Activated T-cell treated with anti-CD3 and anti-CD28 coated beads, Interleukin-2, amount 50 U/mL, for 1 hour (primary cell): ENCODE measurements around the gene FHL2.

Experiments used
- DNase-seq: peaks from one replicate; pipeline ENCODE4 v3.0.0-alpha.2; 2020

FHL2 gene

DNA sequence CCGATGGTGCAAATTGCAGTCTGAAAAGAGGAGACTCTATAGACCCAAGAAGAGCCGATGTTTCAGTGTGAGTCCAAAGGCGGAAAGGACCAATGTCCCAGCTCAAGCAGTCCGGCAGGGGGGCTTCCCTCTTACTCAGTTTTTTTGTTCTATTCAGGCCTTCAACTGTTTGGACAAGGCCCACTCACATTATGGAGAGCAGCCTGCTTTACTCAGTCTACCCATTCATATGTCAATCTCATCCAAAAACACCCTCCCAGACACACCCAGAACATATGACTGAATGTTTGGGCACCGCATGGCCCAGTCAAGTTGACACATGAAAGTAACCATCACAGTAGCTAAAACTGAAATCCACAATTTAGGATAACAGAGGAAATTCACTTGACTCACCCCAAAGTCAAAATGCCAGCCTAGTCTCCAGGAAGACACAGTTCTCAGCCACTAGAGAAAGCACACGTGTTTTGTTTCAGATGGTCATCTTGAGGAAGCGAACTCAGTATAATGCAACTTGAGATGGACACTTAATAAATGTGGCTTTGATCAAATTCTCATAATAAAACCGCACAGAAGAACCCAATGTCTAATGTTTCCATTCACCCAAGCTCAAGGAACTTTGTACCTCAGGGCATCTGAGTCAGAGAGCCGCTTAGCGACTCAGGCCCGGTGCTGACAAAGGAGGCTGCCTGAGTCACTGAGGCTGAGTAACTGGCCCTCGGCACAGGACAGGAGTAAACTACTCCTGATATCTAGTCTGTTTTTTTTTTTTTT, 2.4 kb downstream of the FHL2 start:
- DNase-seq: no peak

DNA sequence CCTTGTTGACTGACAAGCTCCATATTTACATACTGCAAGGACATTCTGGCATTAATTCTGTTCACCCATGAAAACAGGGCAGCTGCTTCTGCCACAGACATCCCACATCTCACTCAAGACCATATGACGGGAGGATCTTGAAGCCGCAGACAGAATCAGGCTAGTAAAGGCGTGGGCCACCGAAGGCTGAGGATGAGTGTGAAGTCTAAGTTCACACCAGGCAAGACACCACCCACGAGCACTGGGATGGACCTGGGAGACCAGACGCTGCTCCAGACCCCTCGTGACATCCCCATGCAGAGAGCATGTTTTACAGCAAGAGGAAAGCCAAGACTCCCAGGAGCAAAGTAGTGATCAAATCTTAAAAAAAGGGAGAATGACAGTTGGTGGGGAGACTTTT, 3.2 kb downstream of the FHL2 start:
- DNase-seq: no peak

DNA sequence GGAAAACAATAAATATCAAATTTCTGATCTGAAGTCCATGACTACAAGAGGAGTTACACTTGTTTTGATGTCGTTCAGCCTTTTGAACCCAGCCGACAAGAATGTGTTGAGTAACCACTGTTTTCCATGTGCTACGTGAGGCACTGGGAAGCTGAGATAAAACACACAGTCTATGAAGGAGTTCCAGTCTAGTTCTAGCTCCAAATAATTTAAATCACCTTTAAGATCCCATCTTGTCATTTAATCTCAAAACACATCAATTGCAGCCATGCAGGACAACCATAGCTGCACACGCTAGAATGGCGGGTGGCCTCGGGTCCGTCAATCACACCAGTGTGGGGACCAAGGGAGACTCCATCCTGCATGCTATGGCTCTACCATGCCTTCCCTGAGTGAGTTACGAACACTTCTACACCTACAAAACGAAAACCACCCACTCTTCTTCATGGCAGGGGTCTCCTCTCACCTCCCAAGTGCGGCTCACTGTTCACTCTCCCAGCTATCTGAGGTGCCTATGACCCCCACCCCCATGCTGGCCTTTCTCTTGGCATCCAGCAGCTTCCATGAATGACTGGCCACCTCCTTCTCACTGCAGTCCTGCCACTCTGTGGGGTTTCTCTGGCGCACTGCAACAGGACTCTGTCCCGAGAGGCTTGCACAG, 3.8 kb downstream of the FHL2 start:
- no peak for DNase-seq

DNA sequence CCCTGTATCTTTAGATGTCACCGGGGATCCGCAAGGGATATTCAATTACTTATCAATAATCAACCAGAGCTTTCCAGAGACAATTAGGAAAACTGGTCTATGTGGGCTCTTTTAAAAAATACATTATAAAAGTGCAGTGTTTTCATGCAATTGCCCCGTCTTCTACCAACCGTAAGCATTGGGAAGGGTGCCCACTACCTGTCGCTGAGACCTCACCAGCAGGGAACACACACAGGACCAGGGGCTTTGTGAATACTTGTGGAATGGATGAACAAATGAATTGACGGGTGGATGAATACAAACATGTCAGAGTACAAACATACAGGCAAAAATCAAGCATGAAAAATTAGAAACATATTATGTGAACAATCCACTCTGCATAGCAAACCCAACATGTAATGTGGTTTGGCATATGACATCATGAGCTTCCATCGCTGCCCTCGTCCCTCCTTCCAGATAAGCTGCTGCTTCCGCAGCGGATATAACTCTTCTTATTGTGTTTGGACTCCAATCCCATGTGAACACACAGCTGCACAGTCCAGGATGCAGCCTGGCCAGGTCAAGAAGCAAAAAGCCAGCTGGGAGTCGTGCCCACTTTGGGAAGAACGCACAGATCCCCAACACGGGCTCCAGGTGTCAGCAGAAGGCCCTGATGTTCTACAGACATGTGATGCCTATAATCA, 5.3 kb downstream of the FHL2 start:
- DNase-seq: no peak

DNA sequence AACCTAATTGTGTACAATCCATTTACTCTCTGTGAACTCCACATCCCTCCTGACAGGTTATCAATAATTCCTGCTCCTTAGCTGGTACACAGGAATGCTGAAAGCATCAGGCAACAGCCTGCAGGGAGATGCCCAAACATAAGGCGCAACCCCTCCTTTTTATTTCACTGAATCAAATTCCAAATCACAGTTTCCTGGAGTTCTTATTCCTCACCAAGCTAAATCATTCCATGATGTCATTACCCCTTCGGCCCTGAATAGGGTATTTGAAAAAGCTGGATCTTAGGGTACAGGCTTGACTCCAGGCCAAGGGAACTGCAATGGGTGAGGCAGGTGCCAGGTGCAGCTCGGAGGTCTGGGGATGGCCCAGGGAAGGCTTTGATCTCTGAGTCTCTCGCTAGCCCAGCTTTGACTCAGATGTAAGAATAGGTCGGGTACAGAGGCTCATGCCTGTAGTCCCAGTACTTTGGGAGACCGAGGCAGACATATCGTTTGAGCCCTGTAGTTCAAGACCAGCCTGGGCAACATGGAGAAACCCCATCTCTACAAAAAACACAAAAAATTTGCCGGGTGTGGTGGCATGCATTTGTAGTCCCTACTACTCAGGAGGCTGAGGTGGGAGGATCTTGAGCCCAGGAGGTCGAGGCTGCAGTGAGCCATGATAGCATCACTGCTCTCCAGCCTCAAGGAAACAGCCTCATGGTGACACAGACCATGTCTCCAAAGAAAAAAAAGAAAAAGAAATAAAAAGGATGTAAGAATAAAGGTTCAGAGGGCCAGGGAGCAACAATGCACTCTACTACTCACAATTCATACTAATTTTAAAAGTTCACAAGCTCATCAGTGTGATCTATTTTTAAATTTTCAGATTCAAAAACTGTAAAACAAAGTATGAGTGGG, 6.8 kb downstream of the FHL2 start:
- DNase-seq: no peak

DNA sequence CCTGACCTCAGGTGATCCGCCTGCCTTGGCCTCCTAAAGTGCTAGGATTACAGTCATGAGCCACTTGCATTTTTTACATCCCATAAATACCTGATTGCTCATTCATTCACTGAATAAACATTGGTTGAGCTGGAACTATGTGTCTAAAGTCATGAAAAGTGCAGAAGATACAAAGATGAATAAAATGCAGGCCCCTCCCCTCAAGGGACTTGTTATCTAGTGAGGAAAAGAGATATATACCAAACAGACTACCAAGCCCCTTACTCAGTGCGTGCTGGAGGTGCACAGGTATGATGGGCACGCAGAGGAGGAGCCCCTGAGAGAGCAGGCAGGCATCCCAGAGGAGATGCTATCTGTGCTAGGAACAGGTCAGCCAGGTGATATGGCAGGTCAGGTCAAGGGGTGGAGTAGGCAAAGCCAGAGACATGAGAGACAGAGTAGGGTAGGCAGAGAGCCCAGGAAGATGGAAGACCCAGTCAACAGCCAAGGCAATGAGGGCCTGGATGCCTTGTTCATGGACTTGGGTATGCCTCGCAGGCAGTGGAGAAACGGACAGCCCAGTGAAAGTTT, 7.7 kb downstream of the FHL2 start:
- no peak for DNase-seq

DNA sequence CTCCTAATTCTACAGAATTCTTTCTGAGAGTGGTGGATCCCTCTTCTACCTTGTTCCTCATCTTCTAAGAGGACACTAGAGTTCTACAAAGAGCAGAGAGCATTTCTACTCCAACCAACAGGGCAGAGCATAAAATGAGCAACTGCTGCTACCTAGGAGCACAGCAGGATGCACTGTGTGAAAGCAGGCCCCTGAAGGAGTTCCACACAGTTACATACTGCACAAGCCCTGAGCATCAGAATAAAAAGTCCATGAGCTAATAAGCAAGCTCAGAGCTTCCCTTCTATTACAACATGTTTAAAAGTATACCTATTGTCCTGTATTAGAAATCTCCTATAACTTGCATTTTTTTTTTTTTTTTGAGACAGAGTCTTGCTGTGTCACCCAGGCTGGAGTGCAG, 8.4 kb downstream of the FHL2 start:
- DNase-seq: no peak

DNA sequence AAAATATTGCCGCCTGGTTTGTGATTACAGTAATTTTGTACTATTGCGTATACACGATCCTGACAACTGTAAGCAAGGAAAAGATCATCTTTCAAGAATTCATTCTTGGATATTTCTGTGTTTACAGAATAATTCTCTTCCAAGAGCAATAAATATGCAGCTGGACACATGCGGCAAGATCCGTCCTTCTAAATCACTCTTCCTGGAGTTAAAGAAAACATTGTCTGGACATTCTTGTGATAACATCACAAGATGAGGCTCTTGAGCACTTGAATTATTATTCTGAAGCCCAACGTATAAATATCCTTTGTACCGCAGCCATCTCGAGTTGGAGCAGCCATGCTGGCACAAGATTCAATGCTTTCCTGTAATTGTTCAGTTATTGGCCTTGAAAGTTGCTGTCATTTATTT, 9.9 kb downstream of the FHL2 start:
- no peak for DNase-seq

DNA sequence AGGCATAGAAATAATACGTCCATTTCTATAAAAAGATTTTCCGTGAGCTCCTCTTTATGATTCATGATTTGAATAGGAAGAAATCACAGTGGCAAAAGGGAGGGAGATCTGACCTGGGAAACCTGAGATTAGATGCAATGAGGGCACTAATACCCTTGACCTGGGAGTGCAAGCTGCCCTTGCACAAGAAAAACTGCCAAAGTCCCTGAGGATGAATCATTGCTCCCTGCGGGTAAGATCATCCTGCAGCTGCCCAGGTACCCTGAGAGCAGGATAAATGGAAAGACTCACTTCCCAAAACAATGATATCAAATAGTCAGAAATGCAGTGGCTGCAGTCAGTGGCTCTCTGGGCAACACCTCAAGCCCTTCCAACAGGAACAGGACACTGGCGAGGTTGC, 11.6 kb downstream of the FHL2 start:
- no peak for DNase-seq

DNA sequence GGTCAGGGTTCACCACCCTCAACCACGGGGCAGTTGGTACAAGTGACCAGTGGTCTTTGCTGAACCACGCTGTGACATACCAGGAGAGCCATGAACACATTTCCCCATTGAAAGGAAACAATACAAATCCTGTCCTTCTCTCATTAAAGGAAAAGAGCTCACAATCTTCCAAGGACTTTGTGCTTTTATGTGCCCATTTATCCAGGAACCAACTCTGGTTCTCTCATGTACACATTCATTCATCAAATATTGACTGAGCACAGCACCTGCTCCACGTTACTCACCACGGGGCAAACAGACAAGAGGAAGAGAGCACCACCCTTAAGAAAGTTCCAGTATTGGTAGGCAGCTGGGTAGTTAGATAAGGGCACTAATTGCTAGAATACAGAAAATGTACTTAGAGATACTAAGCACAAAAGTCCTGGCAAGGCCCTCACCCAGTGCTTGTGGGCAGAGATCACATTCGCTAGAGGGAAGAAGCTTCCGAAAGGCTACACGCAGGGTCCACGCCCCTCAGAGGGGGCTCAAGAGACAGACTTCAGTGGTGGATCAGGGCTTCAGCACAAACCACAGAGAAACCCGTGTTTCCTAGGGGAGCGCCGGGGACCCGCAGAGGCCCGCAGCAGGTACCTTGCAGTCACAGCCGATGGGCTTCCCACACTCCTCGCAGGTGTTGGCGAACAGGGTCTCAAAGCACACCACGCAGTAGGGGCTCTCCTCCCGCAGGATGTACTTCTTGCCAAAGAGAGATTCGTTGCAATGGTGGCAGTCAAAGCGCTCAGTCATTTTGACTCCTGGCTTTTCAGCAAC, 12.9 kb downstream of the FHL2 start:
- no peak for DNase-seq

DNA sequence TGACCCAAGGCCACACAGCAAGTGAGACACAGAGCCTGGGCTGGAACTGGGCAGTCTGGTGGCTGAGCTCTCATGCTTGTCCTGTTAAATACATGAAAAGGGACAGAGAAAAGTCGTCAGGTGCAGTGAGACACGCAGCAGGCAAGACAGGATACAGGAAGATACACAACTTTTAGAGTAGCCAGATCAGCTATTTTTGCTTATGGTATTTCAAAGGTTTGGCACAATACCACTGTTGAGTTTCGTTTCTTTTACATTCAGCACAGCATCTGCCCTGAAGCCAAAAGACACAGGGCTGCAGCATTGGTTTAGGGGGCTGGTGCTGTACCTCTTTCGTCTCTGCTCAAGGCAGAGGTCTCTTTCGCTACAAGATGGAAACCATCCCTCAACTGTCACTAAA, 14.0 kb downstream of the FHL2 start:
- no peak for DNase-seq

DNA sequence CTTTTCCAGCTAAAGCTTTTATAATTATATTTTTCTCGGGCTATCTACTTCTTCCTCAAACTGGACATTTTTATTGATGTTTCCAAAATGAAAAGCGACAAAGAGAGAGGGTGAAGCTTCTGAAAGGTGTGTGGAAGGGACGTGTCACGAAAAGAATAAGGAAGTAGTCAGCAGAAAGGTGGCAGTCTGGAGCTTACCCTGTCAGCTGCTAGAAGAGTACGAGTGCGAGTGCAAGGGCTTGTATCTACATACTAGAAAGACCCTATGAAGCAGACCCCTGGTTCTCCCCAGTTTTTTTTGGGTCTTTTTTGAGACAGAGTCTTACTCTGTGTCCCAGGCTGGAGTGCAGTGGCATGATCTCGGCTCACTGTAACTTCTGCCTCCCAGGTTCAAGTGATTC, 14.6 kb downstream of the FHL2 start:
- DNase-seq: no peak

DNA sequence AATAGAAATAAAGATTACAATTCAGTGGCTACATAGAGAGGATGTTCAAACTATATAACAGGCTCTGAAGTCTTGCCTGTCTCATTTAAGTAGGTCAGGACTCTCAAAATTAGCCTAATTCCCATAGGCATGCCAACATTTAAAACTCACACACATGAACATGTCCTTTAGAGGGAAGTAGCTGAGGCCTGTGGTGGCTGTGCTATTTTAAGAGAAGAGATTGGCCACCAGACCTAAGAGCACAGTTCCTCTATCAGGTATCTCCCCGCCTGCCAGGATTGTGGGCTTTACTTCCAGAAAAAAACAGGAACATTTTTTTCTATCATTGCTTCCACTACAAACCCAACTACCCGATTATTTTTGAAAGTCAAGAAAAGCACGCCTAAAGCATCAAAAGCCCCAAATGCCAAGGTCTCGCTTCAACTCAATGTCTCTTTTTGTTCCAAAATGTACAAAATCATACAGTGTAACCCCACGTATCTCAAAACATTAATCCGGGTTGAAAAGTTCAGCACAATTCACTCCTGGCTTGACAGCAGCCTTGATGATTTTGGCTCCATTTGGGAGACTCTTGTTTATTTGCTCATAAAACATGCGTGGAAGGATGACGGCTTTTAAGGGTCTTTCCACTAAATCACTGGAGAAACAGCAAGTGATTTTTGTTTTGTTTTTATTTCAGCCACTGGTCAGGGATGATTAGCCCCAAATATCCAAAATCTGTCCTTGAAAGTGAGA, 15.3 kb downstream of the FHL2 start:
- DNase-seq: no peak

DNA sequence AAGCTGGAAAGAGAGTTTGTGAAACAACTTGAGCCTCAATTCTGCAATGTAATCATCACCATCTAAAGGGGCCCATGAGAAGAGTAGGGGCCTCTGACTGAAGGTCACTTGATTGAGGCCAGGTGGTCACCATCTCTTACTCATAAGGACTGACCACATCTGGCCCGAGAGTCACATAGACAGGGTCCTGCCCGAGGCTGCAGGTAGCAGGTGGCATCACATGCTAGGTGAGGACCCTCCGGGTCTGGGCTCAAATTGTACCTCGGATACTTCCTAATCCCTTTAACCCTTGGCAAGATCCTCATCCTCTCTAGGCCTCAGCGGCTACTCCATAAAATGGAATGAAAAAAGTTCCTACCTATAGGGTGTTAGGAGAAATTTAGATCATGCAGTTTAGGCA, 16.7 kb downstream of the FHL2 start:
- DNase-seq: no peak

DNA sequence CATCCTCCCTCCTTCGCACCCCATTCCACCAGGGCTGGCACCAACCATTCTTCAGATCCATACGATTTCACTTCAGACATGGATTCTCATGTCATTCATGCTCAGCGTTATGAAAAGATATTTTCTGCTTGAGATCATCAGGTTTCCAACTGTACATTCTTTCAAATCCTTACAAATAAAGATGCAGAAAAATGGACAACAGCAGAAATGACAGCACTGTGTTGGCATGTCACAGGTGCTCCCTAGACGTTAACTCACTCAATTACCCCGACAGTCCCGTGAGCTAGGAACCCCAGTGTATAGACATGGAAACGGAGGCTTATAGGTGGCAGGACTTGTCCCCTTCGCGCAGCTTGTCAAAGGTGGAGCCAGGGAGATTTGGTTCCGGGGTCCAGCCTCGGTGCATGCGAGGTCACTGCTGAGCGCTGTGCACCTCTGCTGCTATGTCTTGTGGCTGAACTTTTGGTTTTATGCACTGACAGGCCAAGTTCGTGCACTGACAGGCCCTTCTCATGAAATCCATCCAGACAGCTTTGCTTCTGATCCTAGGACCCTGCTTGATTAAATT, 17.7 kb downstream of the FHL2 start:
- DNase-seq: no peak

DNA sequence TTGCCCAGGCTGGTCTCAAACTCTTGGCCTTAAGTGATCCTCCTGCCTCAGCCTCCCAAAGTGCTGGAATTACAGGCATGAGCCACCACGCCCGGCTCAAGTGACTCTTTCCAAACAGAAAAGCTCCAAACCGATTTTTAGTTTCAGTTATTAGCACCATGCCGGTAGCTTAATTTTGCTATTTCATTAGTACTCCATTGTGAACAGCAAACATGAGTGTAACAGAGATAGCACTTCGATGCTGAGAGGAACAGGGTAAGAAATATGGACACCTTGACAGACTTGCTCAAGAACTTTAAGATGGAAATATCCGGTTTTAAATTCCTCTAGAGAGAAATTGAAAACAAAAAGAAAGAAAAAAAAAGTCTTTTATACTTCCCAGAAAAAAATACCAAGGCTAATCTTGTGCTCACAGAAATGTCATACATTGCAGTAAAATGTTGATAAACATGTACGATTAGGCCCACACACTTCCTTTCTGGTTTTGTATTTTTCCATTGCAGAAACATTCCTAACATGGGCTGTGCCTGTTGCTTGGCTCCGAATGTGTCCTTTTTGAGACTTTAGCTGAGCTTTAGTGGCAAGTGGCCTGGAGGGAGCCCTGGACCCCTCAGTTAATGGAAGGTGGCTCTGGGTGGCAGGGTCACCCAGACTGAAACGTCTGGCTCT, 18.3 kb downstream of the FHL2 start:
- no peak for DNase-seq

DNA sequence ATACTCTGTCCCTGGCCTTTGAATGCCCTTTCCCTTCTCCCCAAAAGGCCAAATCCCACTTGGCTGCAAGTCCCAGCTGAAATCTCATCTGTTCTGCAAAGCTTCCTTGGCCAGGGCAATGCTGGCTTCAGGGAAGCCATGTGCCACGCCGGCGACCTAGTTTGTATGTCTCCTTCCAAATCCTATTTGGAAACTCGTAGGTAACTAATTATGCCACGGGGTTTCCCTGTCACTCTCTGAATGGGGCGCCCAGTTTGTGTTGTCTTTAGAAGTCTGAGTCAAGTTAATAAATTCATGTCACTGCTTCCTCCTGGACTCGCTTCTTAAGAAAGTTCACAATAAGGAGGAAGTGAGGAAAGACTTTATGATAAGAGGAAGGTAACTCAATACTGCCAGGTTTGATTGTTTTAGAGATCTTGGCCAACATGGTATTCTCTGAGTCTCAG, 19.1 kb downstream of the FHL2 start:
- no peak for DNase-seq

DNA sequence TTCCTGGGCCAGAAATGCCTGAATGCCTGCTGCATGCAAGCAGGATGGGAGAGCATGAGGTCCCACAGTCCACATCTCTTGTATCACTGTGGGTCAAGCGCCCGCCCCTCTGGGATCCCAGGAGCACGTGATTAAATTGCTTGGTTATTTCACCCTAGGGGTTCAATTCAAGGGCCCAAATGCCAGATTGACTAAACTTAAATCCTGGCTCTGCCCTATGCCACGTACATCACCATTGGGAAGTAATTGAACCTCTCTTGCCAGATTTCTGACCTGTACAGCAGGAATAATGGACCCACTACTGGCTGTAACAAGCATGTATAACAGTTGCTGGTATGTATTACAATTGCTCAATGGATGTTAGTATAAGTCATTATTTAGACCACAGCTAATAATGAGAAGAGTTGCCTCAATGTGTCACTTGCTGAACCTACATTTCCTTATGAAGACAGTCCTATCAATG, 19.9 kb downstream of the FHL2 start:
- no peak for DNase-seq

DNA sequence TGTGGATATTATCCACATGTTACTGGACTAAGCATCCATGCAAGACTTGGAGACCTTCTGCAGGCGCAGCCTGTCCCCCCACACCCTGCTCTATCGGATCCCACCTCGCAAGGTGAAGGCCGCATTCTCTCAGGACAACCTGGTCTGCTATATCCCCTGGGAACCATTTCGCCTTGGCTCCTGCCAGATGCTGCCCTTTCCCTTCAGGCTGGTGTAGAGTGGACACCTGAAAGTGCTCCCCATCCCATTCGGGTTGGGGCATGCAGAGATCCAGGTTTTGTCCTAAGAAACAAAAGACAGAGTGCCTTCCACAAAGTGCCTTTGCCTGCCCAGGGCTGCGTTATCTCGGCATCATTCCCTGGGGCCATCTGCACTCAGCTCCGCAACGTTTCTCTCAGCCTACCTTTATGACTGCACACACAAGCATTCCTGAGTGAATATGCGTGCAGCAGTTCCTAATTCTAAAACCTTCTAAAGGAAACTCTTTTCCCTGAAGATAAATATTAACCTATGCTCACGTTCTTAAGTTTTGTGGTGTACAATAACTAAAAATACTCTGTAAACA, 20.5 kb downstream of the FHL2 start:
- DNase-seq: no peak

DNA sequence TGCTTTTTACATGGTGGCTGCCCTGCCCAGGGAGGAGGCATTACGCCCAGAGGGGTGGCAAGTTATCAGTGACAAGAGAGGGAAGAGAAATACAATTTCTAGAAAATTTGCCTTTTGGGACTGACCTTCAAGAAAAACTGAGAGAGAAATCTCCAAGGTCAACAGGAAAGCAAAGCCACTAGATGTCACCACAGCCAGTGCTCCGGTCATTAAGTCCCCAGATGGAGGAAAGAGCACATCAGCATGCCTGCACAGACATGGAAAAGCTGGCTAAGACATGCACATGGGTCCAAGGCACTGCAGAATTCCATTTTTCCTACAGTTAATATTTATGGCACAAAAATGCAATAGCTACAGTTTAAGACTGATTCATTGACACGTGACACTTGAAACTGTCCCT, 21.0 kb downstream of the FHL2 start:
- DNase-seq: no peak
